GM08714 (cell line): ENCODE measurements around the gene PAQR7.
"Not testable (repeated sequence)": the region's sequence is repeated elsewhere in the genome, so short reads cannot be mapped to it uniquely, and the experiment has no call there.

ENCODE experiments used
- H3K4me3 ChIP-seq: fragments of 200-500 bp; sonication (Bioruptor generic); 2 replicates; pipeline ENCODE4 v1.5.1; 2014; ENCODE audit warnings: mild to moderate bottlenecking, low read length, inconsistent platforms
- ZNF274 ChIP-seq: IDR thresholded peaks from 2 replicates; pipeline ENCODE4 v1.6.1; 2012; ENCODE audit warnings: mild to moderate bottlenecking, low read depth, low read length

The PAQR7 gene

GRCh38 chr1:25858906-25859789 is 16.4 kb downstream of the PAQR7 start, which contains the start of gene AUNIP:
Gene AUNIP, minus strand, starts transcription at chr1:25859457. Its CDS starts 100 bp downstream, at chr1:25859357.
- TF ChIP-seq ZNF274: no peak
- peak within 1 kb of the TSS; percentile 90 for H3K4me3 ChIP-seq

- peak overlapping the region; percentile 90 for H3K4me3 ChIP-seq
Observed at GRCh38 chr1:25858494-25858893, 17.0 kb downstream of the PAQR7 start.

GRCh38 chr1:25856856-25857255 is 18.7 kb downstream of the PAQR7 start:
- no peak overlapping the region for H3K4me3 ChIP-seq
- TF ChIP-seq ZNF274: no peak

More at GRCh38 chr1:25858494-25858893, 17.0 kb downstream of the PAQR7 start:
- TF ChIP-seq ZNF274: no peak

- no peak for TF ChIP-seq ZNF274
- no peak overlapping the region for H3K4me3 ChIP-seq
Observed at GRCh38 chr1:25854554-25854953, 21.0 kb downstream of the PAQR7 start.

- no peak for TF ChIP-seq ZNF274
- no peak overlapping the region for H3K4me3 ChIP-seq
Observed at GRCh38 chr1:25848531-25848930, 27.0 kb downstream of the PAQR7 start.

GRCh38 chr1:25847929-25848328 is 27.6 kb downstream of the PAQR7 start:
- H3K4me3 ChIP-seq: no peak overlapping the region
- TF ChIP-seq ZNF274: no peak

- TF ChIP-seq ZNF274: no peak
- no peak overlapping the region for H3K4me3 ChIP-seq
Observed at GRCh38 chr1:25845664-25846063, 29.8 kb downstream of the PAQR7 start.

GRCh38 chr1:25844536-25845337 is 30.8 kb downstream of the PAQR7 start:
- no peak for TF ChIP-seq ZNF274
- no peak overlapping the region for H3K4me3 ChIP-seq

GRCh38 chr1:25843483-25843882 is 32.0 kb downstream of the PAQR7 start:
- H3K4me3 ChIP-seq: no peak overlapping the region
- no peak for TF ChIP-seq ZNF274

GRCh38 chr1:25839808-25840207 is 35.7 kb downstream of the PAQR7 start:
- H3K4me3 ChIP-seq: not testable (repeated sequence)

GRCh38 chr1:25837262-25837875 is 38.1 kb downstream of the PAQR7 start:
- H3K4me3 ChIP-seq: no peak overlapping the region
- no peak for TF ChIP-seq ZNF274

- TF ChIP-seq ZNF274: no peak
- no peak overlapping the region for H3K4me3 ChIP-seq
Observed at GRCh38 chr1:25836695-25837094, 38.8 kb downstream of the PAQR7 start.

- TF ChIP-seq ZNF274: no peak
- H3K4me3 ChIP-seq: no peak overlapping the region
Observed at GRCh38 chr1:25834894-25835293, 40.6 kb downstream of the PAQR7 start.

GRCh38 chr1:25833158-25833557 is 42.4 kb downstream of the PAQR7 start:
- H3K4me3 ChIP-seq: no peak overlapping the region
- TF ChIP-seq ZNF274: no peak
